Parathyroid adenoma (tissue), 2 donors: Measurements from ENCODE around the gene CHAD.

ENCODE experiments used
- H2AFZ ChIP-seq: fragments of 300-600 bp; sonication (generic); one replicate; pipeline ENCODE4 v1.7.0; 2017; ENCODE audit warnings: antibody characterized with exemption, mild to moderate bottlenecking
- H3K27ac ChIP-seq: fragments of 300-600 bp; sonication (generic); one replicate; pipeline ENCODE4 v1.7.0; 2017
- H3K27me3 ChIP-seq: fragments of 300-600 bp; sonication (generic); one replicate; pipeline ENCODE4 v1.7.0; 2017; ENCODE audit warnings: low read length; ENCODE audit not compliant: control insufficient read depth, insufficient read depth
- H3K36me3 ChIP-seq: fragments of 300-600 bp; sonication (generic); one replicate; pipeline ENCODE4 v1.7.0; 2017; ENCODE audit warnings: low read length; ENCODE audit not compliant: control insufficient read depth, insufficient read depth
- H3K4me1 ChIP-seq: fragments of 300-600 bp; sonication (generic); one replicate; pipeline ENCODE4 v1.7.0; 2017; ENCODE audit warnings: control low read depth
- H3K4me2 ChIP-seq: fragments of 300-600 bp; sonication (generic); one replicate; pipeline ENCODE4 v1.7.0; 2017; ENCODE audit warnings: low read length
- H3K4me3 ChIP-seq: fragments of 300-600 bp; sonication (generic); one replicate; pipeline ENCODE4 v1.7.0; 2017; ENCODE audit warnings: low read depth, low read length
- H3K79me2 ChIP-seq: fragments of 300-600 bp; sonication (generic); one replicate; pipeline ENCODE4 v1.7.0; 2017; ENCODE audit warnings: control low read depth
- H3K9ac ChIP-seq: fragments of 300-600 bp; sonication (generic); one replicate; pipeline ENCODE4 v1.7.0; 2017; ENCODE audit warnings: mild to moderate bottlenecking
- H3K9me3 ChIP-seq: fragments of 300-600 bp; sonication (generic); one replicate; pipeline ENCODE4 v1.7.0; 2017; ENCODE audit warnings: low read length; ENCODE audit not compliant: control insufficient read depth
- CTCF ChIP-seq: fragments of 300-600 bp; sonication (generic); IDR thresholded peaks from one replicate; pipeline ENCODE4 v1.7.0; 2017; ENCODE audit warnings: antibody characterized with exemption, mild to moderate bottlenecking
- donor health status: primary hyperparathyroidism.

Gene CHAD

GRCh38 chr17:50465171-50465570 lies 3.5 kb downstream of the CHAD start:
- Histone ChIP-seq H3K36me3 (no peaks in the 10 kb centered on the region), H2AFZ (no peak overlapping the region), H3K27ac (no peak overlapping the region), H3K4me2 (no peak overlapping the region), H3K27me3 (no peaks in the 10 kb centered on the region), H3K4me3 (no peak overlapping the region), H3K4me1 (peaks cover 3% of the 10 kb centered on the region), H3K79me2 (no peaks in the 10 kb centered on the region), H3K9ac (no peak overlapping the region), H3K9me3 (no peaks in the 10 kb centered on the region)
- TF ChIP-seq CTCF = no peak

- no peak overlapping the region for H3K27ac ChIP-seq
- H3K4me3 ChIP-seq = no peak overlapping the region
- no peak for TF ChIP-seq CTCF
- H3K79me2 ChIP-seq = no peaks in the 10 kb centered on the region
- no peaks in the 10 kb centered on the region for H3K27me3 ChIP-seq
- H2AFZ ChIP-seq = no peak overlapping the region
- H3K9ac ChIP-seq = no peak overlapping the region
- H3K4me2 ChIP-seq = no peak overlapping the region
- H3K9me3 ChIP-seq = no peaks in the 10 kb centered on the region
- H3K4me1 ChIP-seq = peaks cover 3% of the 10 kb centered on the region
- H3K36me3 ChIP-seq = no peaks in the 10 kb centered on the region
Observed at GRCh38 chr17:50464736-50465135, 3.9 kb downstream of the CHAD start.

- H3K4me1 ChIP-seq = peaks cover 3% of the 10 kb centered on the region
- H3K9ac ChIP-seq = no peak overlapping the region
- no peaks in the 10 kb centered on the region for H3K79me2 ChIP-seq
- H3K4me2 ChIP-seq = no peak overlapping the region
- no peaks in the 10 kb centered on the region for H3K36me3 ChIP-seq
- H3K27me3 ChIP-seq = no peaks in the 10 kb centered on the region
- H3K27ac ChIP-seq = no peak overlapping the region
- no peak overlapping the region for H3K4me3 ChIP-seq
- H3K9me3 ChIP-seq = no peaks in the 10 kb centered on the region
- TF ChIP-seq CTCF = no peak
- H2AFZ ChIP-seq = no peak overlapping the region
Observed at GRCh38 chr17:50464121-50464520, 4.6 kb downstream of the CHAD start.

GRCh38 chr17:50462446-50462845 lies 6.2 kb downstream of the CHAD start:
- no peak overlapping the region for H3K4me2 ChIP-seq
- H3K27me3 ChIP-seq = no peaks in the 10 kb centered on the region

More at GRCh38 chr17:50462446-50462845, 6.2 kb downstream of the CHAD start:
- Histone ChIP-seq H3K4me3 (no peak overlapping the region), H3K27ac (no peak overlapping the region), H3K79me2 (no peaks in the 10 kb centered on the region), H3K4me1 (peaks cover 3% of the 10 kb centered on the region), H3K36me3 (no peaks in the 10 kb centered on the region), H3K9me3 (no peaks in the 10 kb centered on the region), H2AFZ (no peak overlapping the region), H3K9ac (no peak overlapping the region)
- TF ChIP-seq CTCF = no peak
